Medulla oblongata (tissue), 1 donor: Measurements from ENCODE around the gene FAM20C.

ENCODE experiments used
- DNase-seq: peaks from one replicate; pipeline ENCODE4 v3.0.0-alpha.2; 2015; ENCODE audit errors: extremely low spot score

Gene FAM20C

DNA sequence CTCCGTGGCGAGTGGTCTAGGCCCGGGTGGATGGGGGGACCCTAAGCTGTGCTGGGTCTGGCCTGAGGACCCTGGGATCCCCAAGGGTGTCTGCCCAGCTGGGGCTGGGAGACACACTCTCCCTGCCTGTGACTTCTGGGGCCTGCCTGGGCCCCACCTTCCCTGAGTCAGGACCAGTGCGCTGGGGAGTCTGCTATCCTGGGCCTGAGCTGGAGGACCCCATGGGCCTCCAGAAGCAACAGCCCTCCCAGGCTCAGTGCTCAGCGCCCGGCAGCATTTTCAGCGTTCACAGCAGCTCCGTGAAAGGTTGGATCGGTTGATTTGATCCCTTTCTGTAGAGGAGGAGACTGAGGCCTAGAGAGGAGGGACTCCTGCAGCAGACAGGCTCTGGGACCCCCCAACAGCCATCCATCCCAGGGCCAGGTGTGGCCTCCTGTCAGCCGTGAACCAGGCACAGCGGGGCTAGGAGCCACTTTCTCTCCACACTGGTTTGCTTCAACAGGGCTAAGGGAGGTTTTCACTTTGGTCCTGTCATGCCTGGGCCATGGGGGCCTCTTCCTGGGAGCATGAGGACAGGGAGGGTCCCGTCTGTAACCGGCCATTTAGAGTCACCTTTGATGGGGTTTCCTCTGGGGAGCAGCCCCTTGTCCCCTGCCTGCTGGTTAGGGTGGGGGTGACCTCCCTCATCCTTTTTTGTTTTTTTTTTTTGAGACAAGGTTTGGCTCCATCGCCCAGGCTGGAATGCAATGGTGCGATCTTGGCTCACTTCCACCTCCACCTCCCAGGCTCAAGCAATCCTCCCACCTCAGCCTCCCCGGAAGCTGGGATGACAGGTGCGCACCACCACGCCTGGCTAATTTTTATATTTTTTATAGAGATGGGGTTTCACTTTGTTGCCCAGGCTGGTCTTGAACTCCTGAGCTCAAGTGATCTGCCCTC, 110.0 kb downstream of the FAM20C start:
- DNase-seq: no peak

DNA sequence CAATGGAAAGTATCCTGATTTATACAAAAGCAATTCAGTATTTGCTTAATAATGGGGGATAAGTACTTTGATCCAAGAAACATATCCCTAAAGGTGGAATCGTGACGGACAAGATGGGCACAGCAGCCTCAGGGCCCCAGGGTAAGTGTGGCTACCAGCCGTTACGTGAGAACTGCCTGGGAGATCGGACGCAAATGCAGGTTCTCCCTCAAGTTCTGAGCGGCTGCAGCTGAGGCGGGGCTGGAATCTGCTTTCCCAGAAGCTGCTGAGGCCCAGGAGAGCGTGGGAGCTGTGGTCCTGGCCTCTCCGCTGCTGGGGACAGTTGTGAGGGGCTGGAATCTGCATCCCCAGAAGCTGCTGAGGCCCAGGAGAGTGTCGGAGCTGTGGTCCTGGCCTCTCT, 111.1 kb downstream of the FAM20C start:
- no peak for DNase-seq

- no peak for DNase-seq
These were observed 111.7 kb downstream of the FAM20C start for GRCh38 chr7:303884-304573.

DNA sequence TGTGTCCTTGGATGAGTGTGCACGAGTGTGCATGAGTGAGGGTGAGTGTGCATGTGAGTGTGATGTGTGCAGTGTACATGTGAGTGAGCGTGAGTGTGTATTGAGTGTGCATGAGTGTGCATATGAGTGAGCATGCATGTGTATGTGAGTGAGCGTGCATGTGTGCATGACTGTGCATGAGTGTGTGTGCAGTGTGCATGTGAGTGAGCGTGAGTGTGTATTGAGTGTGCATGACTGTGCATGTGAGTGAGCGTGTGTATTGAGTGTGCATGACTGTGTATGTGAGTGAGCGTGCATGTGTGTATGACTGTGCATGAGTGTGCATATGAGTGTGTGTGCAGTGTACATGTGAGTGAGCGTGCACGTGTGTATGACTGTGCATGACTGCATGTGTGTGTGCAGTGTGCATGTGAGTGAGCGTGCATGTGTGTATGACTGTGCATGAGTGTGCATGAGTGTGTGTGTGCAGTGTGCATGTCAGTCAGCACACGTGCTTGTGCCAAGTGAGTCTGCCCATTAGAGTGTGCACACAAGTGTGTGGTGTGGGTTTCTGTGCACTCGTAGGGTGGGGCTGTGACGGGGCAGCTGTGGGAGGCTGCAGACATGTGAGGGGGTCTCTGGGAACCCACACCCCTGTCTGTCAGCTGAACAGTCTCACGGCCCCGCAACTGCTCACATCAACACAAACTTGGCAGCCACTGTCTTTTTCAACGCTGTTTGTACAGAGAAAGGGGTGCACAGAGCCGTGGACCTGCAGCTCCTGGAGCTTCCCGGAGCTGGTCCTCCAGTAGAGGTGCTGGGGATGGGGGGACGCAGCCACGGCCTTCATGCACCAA, 112.4 kb downstream of the FAM20C start:
- DNase-seq: no peak

DNA sequence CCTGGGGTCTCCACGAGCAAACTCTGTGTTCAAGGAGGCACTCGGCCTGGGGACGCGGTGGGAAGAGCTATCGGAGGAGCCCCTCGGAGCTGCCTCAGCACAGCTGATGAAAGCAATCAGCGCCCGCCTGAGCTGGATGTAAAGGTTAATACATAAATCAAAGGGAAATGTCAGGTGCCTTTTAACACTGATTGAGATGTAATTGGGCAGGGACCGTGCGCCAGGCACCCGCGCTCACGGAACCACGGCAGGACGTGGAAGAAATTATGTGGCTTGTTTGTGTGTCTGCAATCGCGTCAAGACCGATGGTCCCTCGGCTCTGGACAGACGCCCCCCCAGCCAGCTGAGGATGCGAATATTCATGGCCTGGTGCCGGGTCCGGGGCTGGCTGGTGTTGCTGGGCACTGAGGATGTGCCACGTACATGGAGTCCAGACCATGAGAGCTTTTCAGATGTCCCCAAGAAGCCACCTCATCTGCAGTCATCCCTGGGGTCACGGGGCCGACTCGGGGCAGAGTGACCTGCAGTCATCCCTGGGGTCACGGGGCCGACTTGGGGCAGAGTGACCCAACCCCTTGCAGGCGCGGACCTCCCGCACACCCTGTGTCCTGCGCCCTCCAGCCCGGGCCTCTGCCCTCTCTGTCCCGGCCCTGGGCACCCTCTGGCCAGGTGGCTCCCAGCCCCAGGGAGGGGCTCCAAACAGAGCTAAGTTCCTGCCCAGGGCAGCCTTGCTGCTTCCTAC, 113.2 kb downstream of the FAM20C start:
- no peak for DNase-seq

GRCh38 chr7:307970-308369, 115.6 kb downstream of the FAM20C start:
- no peak for DNase-seq

- no peak for DNase-seq
These were observed 117.3 kb downstream of the FAM20C start for GRCh38 chr7:309586-310228.
